HG03571 (cell line): ENCODE data around the gene OR1N1.
"Not testable (repeated sequence)": the region's sequence is repeated elsewhere in the genome, so short reads cannot be mapped to it uniquely, and the experiment has no call there.

Experiments used
- ATAC-seq: cut with Tn5 transposase; IDR thresholded peaks from one replicate; pipeline ENCODE4 v1.9.1; 2021; ENCODE audit not compliant: unreplicated experiment

OR1N1 gene

DNA sequence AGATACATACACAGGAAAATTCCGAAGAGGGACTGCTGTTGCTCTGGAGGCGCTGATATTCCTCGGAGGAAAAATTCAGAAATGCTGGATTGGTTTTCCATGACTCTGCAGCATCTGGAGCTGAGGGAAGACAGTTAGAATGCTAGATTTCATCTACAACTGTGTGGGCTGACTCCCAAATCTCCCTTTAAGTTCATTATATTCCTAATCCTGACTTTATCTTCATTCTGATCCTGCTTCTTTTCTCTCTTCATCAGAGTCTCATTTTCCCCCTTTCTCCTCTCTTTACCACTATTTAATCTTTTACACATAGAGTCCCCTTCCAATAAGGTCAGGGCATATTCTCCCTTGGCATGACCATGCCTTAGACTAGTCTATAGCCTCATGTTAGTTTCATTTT is at the start of gene OR1N1:
TSS of gene OR1N1 (minus strand) at position 101 of the 400 bp plus-strand sequence. CDS start at position 101, 0 bp downstream.
- ATAC-seq: no peak

DNA sequence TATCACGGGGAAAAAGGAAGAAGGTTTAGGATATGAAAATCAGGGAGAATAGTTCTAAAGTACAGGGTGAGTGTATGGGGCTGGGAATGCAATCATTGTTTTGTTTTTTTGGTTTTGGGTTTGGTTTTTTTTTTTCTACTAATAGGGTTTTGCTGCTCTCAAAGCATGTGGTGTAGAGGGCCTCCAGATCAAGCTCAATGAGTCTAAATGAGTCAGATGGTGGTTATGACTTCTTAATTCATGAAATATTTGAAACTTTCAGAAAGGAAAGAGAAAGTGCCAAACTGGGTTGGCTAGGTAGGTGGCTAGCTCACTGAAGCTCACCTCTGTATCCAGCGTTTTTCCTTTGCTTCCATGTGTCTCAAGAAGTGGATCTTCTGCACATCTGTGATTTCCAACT is 45.4 kb upstream of the OR1N1 start:
- ATAC-seq: no peak

DNA sequence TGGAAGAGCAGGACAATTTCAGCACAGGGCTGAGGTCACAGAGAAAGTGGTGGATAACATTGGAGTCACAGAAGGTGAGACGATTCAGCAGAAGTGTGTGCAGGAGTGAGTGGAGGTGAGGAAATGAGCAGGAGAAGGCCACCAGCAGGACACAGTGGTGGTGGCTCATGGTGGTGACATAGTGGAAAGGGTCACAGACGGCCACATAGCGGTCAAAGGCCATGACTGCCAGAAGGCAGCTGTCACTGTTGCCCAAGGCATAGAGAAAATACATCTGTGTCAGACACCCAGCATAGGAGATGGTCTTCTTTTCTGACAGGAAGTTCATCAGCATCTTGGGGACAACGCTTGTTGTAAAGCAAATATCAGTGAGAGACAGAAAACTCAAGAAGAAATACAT is 40.8 kb upstream of the OR1N1 start:
- no peak for ATAC-seq

GRCh38 chr9:122562134-122562760 is 35.2 kb upstream of the OR1N1 start:
- no peak for ATAC-seq

- ATAC-seq: no peak
These were observed 34.4 kb upstream of the OR1N1 start for GRCh38 chr9:122561446-122561845.

- no peak for ATAC-seq
These were observed 25.7 kb upstream of the OR1N1 start, which contains the start of gene OR1N2 for GRCh38 chr9:122552812-122553211. OR1N2 (plus strand) TSS chr9:122553112; CDS start chr9:122553212, 100 bp downstream.

DNA sequence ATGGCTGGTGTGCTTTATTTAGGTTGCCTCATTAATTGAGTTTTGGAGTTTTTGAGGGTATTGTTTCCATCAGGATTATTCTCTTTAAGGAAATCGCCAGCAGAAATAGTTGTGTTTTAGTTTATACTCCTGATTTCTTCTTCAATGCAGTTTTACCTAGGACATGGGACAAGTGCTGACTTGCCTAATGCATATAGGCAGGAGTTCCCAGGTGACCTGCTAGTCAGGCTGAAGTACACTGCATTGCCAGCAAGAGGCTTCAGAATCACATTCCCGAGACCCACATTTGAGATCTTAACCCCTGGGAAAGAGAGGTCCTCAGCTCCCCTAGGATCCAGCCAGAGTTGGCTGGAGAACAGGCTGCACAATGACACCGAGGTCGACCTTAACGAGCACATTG is 24.3 kb upstream of the OR1N1 start:
- no peak for ATAC-seq

DNA sequence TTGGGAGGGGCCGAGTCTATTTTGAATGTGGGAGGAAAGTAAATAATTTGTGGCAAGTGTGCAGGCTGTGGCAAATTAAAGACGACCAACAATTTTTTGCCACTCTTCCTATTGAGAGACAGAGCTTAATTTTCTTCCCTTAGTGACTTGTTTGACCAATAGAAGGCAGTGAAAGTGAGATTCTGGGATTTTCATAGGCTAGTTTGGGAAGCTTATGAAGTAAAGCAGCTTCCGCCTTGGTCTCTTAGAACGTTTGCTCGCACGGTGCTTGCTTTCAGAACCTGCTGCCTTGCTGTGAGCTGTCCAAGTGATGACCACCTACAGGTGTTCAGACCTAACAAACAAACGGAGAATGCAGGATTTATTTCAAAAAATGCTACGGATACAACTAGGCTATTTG is 19.1 kb upstream of the OR1N1 start:
- no peak for ATAC-seq

GRCh38 chr9:122538757-122539156 is 11.7 kb upstream of the OR1N1 start:
- ATAC-seq: no peak

DNA sequence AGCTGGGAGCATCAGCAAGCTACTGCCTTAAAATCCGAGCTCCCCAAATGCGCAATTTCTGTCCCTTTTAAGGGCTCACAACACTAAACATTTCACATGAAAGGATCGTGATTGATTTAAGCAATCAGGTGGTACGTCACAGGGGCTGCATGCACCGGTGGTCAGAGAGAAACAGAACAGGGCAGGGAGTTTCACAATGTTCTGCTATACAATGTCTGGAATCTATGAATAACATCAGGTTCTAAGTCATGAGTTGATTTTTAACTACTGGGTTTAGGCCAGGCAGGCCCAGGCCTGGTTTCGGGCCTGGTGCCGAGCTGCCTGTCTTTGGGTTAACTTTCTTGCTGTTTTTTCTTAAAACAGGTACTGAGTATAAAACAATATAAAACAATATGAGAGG is 10.0 kb upstream of the OR1N1 start:
- ATAC-seq: not testable (repeated sequence)

DNA sequence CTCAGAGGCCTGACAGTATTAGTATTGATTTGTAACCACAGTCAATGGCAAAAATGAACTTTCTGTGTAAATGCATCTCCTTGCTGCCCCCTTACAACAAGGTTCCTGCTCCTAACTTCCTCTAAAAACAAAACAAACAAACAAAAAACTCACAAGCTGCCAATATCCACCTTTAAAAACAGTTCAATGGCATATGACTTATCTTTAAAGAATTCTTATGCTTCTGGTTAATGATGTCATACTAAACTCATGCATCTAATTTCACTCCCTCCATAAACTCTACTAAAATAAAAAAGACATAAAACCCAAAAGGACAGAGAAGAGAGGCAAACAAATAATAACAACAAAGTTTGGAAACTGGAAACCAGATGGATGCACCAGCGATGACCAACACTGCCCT is 9.0 kb upstream of the OR1N1 start:
- ATAC-seq: no peak

DNA sequence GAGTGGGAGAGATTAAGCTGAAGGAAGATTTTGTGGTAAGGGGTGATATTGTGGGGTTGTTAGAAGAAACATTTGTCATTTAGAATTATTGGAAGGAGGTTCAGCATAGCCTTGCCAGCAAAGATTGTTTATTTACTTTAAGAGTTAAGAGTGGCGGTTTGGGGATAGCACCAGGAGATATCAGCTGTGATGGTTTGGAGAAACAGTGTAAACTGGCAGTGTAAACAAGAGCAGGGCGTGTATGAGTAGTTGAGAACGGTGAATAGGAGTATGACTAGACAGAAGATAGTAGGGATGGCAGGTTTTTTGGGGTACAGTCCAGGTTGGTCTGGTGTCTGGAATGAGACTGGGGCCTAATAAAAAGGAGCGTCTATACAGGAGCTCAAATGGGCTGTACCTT is 4.1 kb upstream of the OR1N1 start:
- ATAC-seq: not testable (repeated sequence)

DNA sequence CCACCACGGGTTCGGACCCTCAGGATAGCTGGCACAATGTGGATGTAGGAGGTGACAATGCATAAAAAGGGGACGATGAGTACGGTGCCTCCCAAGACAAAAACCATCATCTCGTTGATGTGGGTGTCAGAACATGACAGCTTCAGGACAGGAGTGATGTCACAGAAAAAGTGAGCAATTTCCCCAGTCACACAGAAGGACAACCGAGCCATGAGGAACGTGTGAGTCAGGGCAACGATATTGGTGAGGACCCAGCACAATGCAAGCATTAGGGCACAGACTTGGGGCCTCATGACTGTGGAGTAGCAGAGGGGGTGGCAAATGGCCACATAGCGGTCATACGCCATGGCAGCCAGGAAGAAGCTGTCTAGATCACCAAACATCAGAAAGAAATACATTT is 491 bp downstream of the OR1N1 start:
- no peak for ATAC-seq

DNA sequence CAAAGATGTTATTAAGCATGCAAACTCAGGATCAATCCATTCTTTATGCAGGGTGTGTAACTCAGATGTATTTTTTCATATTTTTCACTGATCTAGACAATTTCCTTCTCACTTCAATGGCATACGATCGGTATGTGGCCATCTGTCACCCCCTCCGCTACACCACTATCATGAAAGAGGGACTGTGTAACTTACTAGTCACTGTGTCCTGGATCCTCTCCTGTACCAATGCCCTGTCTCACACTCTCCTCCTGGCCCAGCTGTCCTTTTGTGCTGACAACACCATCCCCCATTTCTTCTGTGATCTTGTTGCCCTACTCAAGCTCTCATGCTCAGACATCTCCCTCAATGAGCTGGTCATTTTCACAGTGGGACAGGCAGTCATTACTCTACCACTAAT is 7.7 kb downstream of the OR1N1 start:
- no peak for ATAC-seq

DNA sequence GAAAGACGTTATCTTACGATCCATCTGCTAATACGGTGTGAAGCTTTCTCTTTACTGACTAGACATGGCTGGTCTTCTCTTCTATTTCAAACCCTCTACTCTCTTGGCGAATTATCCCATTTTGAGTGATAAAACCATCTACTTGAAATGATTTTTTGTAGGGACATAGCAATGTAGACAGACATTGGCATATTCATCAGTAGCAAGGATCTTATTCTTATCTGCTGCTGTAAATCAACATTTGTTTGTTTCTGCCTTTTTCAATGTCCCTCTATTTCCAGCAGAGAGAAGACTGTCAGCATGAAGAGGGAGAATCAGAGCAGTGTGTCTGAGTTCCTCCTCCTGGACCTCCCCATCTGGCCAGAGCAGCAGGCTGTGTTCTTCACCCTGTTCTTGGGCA is 8.3 kb downstream of the OR1N1 start, which contains the start of gene OR1J4:
TSS of gene OR1J4 (plus strand) at position 301 of the 400 bp plus-strand sequence. CDS start at position 301, 0 bp downstream.
- no peak for ATAC-seq

- no peak for ATAC-seq
These were observed 8.9 kb downstream of the OR1N1 start for GRCh38 chr9:122518226-122518625.

GRCh38 chr9:122510502-122510901 is 16.6 kb downstream of the OR1N1 start, which contains the start of gene OR1J2:
OR1J2 (plus strand) TSS chr9:122510802; CDS start chr9:122510802, 0 bp downstream.
- no peak for ATAC-seq

DNA sequence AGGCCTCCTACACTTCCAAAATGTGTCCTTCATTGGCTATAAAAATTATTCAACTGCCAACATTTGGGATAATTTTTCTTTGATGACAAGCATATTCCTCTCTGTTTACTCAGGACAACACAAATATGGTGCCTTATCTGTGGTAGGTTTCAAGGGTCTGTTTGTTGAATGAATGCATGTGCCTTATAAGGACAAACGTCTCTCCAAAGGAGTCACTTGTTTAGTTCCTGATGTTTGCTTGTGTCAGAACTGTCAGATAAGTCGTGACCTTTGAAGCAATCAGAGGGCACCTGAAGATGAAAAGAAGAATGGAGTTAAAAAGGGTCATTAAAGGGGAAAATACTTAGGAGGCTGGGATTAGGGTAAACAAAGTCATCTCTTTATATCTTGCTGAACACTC is 20.1 kb downstream of the OR1N1 start:
- ATAC-seq: no peak

DNA sequence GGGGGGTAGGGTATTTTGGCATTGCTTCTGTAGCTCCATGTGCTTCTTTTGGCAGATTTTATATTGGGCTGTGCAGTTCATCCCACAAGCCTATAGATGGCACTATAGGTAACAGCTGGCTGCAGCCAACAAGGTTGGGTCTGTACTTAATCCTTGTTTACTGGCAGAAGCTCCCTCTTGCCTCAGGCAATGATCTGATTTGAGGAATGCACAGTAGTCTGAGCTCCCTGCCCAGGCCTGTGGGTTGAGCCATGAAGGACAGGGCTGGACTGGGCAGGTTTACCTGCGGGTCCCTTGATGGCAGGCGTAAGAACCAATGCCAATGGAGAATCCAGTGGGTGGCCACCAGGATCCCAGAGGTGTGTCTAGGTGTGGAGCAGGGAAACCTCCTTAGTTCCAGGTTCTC is 28.2 kb downstream of the OR1N1 start:
- no peak for ATAC-seq

DNA sequence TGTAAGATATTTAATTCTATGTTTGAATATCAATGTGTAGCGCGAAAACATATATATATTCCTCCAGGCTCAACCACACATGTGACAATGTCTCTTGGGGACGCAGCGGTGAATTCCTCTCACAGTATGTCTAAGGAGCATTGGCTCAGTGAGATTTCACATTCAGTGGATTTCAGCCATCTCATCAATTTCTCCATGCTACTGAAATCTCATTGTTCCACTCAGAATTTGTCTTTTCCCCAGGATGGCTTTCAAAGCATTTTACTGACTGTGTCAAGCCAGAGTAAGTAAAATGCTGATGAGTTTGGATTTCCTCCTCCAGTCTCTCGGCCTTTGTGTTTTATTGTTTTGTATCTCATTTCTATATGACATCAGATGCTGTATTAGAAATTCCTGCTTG is 48.0 kb downstream of the OR1N1 start:
- no peak for ATAC-seq

GRCh38 chr9:122477826-122478225 is 49.3 kb downstream of the OR1N1 start, which contains the start of gene OR1J1:
OR1J1 (minus strand) TSS chr9:122477926; CDS start chr9:122477926, 0 bp downstream.
- ATAC-seq: no peak

GRCh38 chr9:122477346-122477745 is 49.7 kb downstream of the OR1N1 start:
- no peak for ATAC-seq
